GM18909 (cell line): Measurements from ENCODE around the gene E2F7.
A peak's percentile ranks its signal among the peaks of the same experiment; 100 is the strongest.

ENCODE experiments used
- ATAC-seq: cut with Tn5 transposase; IDR thresholded peaks from one replicate; pipeline ENCODE4 v1.9.1; 2021; ENCODE audit warnings: mild to moderate bottlenecking; ENCODE audit not compliant: unreplicated experiment, poor library complexity

The E2F7 gene

DNA sequence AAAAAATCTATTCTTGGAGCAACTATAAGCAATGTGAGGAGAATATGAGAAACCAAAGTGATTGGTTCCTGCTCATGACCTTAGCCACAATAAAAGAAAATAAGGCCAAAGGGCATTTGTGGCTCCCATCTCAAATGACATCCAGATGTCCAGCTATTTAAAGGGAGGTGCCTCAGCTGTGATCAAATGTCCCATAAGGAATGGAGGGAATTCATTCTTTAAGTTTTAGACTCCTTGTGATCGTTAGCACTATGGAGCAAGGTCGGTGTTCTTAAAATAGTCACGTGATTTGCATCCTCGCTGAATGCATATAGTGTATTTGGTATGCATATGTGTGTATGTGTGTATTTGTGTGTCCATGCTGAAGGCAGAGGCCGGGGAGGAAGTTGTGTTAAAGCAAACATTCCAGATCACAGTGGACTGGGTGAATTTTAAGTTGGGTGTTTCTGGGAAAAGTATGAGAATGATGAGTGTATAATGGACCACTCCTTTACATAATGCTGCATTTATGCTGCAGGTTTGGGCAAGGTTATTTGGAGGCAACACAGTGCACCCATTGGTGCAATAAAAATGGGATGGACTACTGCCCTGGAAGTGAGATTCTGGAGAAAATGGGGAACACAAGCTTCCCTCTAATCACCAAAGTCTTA is 5.6 kb upstream of the E2F7 start:
- peak; percentile 20 for ATAC-seq

DNA sequence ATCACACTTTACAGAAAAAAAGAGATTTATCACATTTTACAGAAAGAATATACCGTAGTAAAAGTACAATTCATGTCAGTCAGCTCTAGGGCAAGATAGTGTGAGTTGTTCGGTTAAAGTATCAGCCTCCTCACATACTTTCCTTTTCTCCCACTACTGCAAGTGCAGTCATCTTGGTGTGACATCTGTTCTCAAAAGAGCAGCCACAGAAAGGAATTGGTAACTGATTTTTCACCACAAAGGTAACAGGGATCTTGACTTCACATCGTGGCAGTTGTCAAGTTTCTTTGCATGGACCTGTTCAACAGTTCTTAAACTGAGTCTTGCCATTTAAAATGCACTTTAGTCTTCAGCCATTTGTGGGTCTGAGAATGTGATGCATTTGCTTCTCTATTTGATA is 5.0 kb upstream of the E2F7 start:
- ATAC-seq: peak; percentile 86

DNA sequence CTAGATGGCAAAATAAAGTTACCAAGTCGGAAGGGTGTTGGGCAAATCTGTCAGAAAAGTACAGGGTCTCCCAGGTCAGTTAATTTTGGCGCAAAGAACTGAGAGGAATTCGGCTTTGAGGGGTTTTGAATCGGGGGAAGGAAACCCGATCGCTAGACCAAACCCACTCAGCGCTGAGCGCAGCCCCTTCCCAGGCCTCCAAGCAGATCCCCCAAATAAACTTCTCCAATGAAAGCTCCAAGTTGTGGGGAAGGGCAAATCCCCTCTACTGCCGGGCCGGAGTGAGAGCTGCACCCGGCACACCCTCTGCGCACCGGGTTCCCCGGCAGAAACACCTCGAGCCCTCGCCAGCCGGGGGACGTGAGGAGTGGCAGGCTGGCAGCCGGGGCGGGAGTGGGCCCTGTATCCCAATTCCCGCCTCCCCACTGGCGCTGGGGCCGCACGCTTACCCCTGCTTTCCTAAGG is 441 bp downstream of the E2F7 start:
- peak; percentile 6 for ATAC-seq

DNA sequence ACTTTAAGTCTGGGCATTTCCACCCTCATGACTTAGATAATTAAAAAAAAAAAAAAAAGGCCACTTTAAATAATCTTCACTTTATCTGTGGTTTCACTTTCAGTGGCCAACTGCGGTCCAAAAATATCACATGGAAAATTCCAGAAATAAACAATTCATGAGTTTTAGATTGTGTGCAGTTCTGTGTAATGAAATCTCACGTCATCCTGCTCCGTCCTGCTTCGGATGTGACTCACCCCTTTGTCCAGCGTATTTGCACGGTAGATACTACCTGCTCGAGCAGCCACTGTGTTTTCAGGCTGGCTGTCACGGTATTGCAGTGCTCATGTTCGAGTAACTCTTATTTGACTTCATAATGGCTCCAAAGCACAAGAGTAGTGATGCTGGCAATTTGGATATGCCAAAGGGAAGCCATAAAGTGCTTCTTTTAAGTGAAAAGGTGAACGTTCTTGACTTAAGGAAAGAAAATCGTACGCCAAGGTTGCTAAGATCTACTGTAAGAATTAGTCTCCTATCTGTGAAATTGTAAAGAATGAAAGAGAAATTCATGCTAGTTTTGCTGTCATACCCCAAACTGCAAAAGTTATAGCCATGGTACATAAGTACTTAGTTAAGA is 2.4 kb downstream of the E2F7 start:
- peak; percentile 41 for ATAC-seq

DNA sequence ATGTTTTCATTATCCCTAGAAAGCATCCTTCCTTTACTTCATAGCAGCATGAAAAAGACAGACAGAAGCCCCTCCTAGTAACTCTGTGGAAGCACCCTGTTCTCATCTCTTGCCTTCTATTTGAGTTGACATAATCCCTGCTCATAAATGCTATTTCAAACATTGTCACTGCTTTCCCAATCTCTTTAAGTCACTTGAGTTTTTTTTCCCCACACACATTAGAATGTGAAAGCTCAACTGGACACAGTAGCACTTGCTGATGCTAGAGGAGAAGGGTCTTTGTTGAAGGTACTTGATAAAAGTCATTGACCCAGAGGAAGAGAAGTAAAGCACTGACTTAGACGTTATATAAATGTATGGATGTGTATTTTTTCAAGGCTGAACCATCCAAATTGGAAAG is 3.0 kb downstream of the E2F7 start:
- ATAC-seq: no peak

DNA sequence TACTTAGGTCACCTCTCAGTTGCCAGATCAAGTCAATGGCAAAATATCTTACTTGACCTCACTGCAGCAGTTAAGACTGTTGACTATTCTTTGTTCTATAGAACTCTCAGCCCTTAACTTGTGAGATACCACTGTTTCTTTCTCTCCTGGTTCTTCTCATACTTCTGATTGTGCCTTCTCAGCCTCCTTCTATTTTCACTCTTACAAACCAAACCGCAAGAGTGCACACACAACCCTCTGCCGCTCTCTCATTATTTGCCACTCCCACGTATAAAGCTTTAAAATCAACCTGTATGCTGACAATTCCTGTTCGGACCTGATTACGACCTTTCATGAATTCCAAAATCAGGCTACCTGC is 4.5 kb downstream of the E2F7 start:
- ATAC-seq: peak; percentile 39

DNA sequence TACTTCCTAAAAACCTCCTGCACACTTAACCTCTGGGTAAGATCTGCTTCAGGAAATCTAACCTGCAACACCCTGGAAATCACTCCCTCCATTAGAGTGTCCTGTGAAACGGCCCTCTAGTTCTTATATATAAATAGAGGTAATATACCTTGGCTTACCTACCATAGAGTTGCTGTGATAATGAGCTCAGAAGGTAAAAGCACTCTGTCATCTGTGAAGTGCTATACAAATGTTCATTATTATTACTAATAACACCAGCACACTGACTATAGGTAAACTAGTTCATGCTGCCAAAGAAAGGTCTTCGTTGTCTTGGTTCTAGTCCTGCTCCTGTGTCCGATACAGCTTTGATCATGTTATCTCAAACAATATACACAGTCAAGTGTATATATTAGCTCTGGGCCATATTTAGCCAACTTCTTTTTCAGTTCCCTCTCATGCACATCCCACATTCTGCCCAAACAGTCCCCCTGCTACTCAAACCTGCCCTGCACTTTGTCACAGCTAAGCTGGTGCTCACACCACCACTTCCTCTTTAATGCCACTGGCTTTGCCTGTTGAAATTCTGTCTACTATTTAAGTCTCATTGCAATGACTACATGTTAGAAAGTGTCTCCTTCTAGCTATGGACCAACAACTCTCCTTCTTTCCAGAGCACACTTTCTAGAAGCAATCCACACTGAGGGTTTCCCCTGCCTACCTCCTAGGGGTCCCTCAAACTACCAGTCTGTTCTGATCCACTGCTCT is 5.1 kb downstream of the E2F7 start:
- peak; percentile 78 for ATAC-seq

DNA sequence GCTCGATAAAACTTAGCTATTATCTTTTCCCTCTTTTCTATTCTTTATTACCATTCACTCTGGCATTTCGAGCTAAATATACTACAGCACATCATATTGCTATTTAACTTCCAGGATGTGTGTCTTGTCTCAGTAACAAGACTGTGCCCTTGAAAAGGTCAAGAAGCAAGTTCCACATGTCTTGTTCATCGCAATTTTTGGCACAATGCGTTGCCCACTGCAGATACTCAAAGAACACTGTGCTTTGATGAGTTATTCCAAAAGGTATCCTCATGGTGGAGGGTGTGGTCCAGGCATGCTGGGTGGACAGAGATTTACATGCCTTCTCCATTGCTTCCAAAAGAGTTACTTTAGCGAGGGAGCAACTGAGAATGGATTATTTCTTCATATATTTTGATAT is 6.6 kb downstream of the E2F7 start:
- no peak for ATAC-seq

DNA sequence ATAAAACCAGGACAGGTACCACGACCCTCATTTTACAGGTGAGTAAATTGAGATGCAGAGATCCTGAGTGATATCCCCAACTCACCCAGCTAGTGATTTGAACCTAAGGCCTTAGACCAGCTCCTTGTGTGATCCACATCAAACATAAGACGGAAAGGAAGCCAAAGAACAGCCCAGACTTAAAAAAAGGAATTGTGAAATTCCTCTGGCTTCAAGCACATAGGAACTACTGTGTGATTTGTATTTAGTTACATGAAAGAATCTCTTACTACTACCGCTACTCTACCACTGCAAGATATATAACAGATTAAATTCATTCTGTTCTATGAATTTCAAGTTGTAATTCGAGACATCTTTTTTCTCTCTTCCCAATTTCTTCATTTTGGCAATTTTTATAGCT is 10.5 kb downstream of the E2F7 start:
- ATAC-seq: no peak

DNA sequence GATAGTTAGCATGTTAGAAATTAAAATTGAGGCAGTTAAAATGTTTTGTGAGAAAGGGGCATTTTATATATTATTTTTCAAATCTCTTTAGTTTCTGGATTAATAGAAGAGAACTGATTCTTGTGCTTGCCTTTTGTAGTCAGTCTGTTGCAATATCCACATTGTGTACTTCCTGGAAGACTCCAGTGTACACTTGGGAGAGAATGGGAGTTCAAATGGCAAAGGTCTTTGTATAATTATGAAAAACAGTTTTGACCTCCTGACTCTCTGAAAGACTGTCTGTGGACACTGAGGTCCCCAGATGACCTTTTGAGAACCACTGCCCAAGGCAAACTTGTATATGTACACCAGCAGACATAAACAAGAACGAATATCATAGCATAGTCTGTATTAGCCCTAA is 12.1 kb downstream of the E2F7 start:
- no peak for ATAC-seq

DNA sequence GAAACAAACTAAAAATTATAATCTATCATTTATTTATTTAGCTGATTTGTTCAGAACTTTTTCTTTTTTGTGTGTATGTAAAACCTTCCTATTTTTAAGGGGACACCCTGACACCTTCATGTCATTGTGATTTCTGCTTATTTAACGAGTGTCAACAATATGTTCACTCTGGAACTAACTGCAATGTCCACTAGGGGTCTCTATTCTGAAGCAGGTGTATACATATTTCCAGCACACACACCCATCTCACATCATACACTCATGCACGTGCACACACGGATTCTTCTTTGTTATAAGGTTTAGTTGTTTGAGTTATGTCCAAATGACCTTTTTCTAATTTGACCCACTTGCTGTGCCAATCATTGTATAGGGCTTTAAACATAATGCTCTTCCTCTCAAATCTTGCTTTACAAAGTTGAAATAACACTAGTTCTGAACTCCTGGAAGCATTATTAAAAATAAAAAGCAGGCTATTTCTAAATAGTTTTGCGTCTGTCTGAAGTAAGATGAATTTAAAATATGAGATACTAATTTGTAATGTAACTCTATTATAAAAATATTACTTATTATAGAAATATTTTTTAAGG is 15.5 kb downstream of the E2F7 start:
- ATAC-seq: peak; percentile 92

DNA sequence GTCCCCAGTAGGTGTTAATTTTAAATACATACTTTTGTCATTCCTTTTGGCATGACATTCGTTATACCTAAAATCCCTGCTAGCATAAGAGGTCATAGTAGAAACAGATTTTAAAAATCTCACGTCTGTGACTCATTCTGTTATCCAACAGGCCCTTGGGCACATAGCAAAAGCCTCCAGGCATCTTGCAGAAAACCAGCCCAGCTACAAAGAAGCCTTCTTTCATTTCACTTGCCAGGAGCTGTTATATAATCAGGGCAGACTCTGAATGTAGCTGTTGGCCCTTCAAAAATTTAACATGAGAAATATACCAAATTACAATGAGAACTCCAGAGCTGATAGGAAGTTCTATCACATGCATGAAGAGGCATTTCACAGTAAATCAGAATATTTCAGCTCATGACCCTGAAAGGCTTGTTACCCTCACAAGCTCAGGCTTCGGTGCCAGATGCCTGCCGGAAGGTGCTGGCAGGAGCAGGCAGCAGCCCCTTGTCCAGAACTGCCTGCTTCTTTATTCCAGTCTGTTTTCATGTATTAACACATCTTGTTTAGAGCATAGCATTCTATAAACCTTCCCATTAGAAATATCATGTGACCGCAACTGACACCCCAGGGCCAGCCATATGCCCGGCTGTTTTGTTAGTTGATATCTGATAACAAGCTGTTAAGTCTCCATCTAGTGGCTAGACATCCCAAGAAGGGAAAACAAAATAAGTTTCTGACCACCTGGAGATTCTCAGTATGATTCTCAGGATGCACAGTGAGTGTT is 17.8 kb downstream of the E2F7 start:
- no peak for ATAC-seq

DNA sequence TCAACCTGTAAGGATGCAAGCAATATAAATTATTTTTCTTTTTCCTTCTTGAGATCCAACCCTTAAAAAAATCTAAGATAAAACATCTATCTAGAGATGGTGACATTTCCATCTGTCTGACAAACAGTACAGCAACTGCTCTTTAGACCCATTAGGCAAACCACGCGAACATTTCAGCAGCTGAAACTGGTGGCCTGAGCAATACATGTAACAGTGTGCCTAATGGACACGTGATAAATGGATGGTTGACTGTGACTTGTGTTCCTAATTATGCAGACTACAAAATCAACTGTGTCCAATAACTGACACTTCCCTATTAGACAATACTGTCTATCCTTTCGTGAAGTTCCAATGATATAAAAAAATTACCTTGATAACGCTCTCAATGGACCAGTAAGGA is 18.9 kb downstream of the E2F7 start:
- no peak for ATAC-seq

DNA sequence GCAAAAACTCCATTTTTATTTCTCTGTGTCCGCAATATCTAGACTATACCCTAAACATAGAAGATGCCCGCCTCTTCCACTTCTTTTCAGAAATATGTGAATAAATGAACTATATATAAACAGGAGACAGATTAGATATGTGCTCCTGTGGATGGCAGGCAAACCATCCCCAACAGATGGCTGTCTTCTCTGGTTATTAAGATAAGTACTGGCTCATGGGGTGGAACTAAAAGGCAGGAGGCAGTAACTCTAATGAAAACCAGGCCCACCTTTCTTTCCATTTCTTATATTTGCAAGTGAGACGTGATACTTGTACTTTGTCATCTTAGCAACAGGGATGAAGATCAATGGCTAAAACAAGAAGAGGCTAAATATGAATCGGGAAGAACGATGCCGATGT is 20.2 kb downstream of the E2F7 start:
- ATAC-seq: no peak

DNA sequence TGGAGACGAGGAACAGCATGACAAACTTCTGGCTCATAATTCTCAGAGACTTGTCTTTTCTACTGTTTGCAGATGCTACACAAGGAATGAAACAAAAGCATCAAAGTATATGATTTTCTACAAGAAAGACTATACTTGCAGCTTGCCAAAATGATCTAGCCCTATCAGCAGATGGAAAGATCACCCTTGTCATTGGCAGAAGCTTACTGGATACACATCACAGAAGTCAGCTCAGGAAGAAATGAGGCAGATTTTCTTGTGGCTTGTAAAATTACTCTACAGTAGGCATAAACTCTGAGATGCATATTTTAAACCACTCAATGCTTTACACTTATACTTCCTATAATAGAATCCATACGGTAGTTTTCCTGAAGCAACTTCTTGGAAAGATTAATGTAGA is 20.6 kb downstream of the E2F7 start:
- ATAC-seq: no peak

DNA sequence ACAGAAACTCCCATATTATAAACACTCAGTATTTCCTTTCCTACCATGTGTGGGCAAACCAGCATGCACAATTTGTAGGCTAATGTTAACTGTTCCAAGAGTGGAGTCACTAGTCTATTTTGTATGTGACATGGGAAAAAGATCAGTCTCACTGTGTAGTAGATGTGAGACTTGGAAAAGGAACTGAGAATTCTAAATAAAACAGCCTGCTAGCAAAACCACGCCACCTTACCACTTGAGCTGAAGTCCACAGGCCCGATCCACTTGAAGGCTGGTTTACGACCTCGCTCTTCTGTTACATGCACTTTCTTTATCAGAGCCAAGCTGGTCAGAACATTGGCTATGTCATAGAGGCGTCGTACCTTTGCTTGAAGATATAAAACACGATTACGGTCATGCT is 22.5 kb downstream of the E2F7 start:
- peak; percentile 58 for ATAC-seq

DNA sequence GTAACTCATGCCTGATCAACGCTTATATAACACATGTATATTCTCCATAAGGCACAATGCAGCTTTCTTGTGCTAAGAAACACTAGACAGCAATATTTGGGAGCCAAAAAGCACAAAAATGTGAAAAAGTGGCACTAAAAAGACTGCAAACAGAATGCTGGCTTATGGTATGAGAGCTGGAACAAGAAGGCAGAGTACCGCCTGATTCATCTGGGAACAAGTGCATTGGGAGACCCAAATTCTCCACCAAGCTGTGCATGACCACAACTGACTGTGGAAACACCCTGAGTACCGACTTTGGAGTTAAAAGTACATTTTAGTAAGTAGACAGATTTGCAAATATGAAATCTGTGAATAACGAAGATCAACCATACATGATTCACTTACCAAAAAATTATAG is 25.1 kb downstream of the E2F7 start:
- no peak for ATAC-seq

DNA sequence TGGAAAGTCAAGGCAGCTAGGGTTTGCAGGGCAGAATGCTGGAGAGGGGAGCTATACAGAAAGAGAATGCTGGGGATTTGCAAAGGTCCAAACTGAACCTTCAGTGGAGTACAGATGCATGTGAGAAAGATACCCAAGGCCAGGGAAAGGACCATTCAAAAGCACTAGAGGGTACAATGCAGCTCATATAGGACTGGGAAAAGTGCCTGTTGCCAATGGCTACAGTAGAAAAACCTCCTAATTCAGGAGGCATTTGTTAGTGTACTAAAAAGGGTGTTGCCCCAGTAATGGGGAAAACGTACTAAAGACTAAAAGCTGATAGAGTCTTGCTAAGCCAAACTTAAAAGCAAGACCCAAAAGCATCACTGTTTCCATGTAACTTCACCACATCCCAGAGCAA is 30.1 kb downstream of the E2F7 start:
- no peak for ATAC-seq

DNA sequence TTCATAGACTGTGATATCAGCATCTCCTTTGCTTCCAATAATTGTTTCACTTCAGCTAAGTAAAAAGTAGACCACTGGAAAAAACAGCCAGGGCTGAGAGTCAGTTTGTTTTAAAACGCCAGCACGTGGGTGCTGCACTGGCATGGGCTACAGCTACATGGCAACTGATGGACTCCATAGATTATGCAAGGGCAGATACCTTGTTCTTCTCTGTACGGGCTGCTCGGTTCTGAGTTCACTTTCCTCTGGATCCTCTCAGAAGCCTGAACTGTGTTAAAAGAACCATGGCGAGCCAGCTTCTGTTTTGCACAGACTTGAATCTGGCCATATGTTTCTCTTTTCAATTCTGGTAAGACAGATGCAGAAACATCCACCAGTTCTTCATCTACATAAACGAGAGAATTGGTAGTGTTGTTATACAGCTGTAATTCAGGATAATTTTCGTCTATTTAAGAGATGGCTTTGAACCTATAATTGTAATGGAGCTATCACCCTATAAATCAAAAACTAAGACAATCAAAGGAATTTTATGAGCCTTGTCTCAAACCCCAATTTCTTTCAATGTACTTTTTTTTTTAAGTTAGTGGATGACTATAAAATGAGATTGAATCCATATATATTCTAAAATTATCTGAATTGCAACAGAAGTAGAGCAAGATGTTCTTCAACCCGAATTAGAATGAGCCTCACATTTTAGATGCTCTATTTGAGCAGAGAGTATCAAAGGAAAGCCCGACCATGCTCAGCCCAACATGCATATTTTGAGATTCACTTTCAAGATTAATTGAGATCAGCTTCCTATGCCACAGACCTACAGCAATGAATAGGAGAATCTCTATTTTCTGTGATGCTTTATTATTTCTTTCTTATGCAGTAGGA is 31.5 kb downstream of the E2F7 start:
- ATAC-seq: no peak

DNA sequence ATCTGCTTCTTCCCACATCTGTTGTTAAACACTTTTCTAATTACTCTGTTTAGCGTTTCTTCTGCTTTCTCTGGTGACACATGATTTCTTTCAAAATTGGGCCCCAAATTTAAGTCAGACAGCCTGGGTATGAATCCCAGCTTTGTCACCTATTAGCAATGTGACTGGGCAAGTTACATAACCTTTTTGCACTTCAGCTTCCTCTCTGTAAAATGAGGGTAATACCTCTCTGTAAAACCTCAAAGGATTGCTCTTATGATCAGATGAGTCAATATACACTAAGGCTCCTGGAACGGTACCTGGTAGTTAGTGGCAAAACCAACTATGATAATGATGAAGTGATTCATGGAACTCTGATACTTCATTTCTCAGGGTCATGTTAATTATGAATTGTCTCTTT is 33.0 kb downstream of the E2F7 start:
- ATAC-seq: no peak
